ENCODE results near the gene RSPO3. TPM values are rescaled to one million over a fixed set of nuclear protein-coding genes. Genes with fewer than 3 reads are reported as not detected.

RSPO3 gene
- total RNA-seq, 3 donors from 2014 or later (not counting 1 experiment from before 2014, with no cell fraction given): not detected

DNA sequence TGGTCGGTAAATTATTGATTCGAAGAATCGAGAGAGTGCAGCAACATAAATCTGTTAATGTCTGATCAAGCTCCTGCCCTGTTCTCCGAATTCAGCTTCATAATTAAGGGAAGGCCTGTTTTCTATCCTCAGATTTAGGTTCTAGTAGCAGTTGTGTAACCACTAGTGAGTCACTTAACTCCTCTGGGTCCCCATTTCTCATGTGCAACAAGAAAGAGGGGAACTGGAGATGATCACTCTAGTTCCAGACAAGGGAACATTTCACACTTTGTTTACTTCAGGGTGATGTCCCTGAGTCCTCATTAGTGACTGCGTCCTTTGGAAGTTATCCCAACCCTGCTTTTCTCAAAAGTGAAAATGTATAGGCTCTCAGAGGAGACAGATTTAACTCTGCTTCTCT lies 80.1 kb downstream of the RSPO3 start:
- no peak overlapping the region for H3K4me3 ChIP-seq (ENCODE audit: low read length)
- Mint-ChIP-seq H3K4me1 (no peaks in the 10 kb centered on the region), H3K36me3 (no peaks in the 10 kb centered on the region), H3K4me3 (no peak overlapping the region), H3K27me3 (ENCODE audit: low read depth in 2 of 2) (peaks cover 0 to 9% of the 10 kb centered on the region in 2 donors), H3K27ac (no peak overlapping the region), H3K9me3 (no peaks in the 10 kb centered on the region)
- no peaks in the 10 kb centered on the region for H3K9me3 ChIP-seq (ENCODE audit: control insufficient read depth, insufficient read depth, low read length)
- no peaks in the 10 kb centered on the region for H3K36me3 ChIP-seq (ENCODE audit: control insufficient read depth, insufficient read depth, low read length)
- no peak overlapping the region for H3K27ac ChIP-seq (ENCODE audit: low read length)
- intact Hi-C loops (cut with micrococcal nuclease): no loop called here
- no peak for ATAC-seq
- no peak for DNase-seq
- H3K27me3 ChIP-seq (ENCODE audit: control insufficient read depth, insufficient read depth, low read length): no peaks in the 10 kb centered on the region
- WGBS (ENCODE audit: insufficient coverage): 81% methylated on average over 5 of the region's 5 CpGs
- no peaks in the 10 kb centered on the region for H3K4me1 ChIP-seq (ENCODE audit: control insufficient read depth, insufficient read depth, low read length)
- TF ChIP-seq, protein P1, sequence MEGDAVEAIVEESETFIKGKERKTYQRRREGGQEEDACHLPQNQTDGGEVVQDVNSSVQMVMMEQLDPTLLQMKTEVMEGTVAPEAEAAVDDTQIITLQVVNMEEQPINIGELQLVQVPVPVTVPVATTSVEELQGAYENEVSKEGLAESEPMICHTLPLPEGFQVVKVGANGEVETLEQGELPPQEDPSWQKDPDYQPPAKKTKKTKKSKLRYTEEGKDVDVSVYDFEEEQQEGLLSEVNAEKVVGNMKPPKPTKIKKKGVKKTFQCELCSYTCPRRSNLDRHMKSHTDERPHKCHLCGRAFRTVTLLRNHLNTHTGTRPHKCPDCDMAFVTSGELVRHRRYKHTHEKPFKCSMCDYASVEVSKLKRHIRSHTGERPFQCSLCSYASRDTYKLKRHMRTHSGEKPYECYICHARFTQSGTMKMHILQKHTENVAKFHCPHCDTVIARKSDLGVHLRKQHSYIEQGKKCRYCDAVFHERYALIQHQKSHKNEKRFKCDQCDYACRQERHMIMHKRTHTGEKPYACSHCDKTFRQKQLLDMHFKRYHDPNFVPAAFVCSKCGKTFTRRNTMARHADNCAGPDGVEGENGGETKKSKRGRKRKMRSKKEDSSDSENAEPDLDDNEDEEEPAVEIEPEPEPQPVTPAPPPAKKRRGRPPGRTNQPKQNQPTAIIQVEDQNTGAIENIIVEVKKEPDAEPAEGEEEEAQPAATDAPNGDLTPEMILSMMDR (IDR thresholded peaks at IDR 0.05): no peak

DNA sequence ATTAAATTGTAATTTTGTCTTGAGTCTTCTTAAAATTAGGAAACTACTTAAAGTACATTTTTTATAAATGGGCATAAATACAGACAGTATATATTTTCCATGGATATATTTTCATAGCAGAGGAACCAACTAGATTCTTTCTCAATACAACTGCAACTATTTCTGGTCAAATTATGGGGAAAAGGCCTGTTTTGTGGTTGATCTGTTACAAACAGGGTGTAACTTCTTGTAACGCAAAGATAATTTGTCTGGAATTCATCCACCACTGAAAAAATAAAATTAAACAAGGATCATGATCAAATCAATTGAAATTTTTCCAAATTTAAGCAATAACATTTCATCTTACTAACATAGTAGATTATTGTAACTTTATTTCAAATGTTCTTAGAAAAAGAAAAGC lies 81.0 kb downstream of the RSPO3 start:
- intact Hi-C loops (cut with micrococcal nuclease): no loop called here
- TF ChIP-seq, protein P1 (IDR thresholded peaks at IDR 0.05): no peak
- Mint-ChIP-seq H3K27me3 (ENCODE audit: low read depth in 2 of 2) (peaks cover 0 to 9% of the 10 kb centered on the region in 2 donors), H3K36me3 (no peaks in the 10 kb centered on the region), H3K9me3 (no peaks in the 10 kb centered on the region), H3K27ac (no peak overlapping the region), H3K4me1 (no peaks in the 10 kb centered on the region), H3K4me3 (no peak overlapping the region)
- Histone ChIP-seq H3K27me3 (ENCODE audit: control insufficient read depth, insufficient read depth, low read length) (no peaks in the 10 kb centered on the region), H3K4me3 (ENCODE audit: low read length) (no peak overlapping the region), H3K4me1 (ENCODE audit: control insufficient read depth, insufficient read depth, low read length) (no peaks in the 10 kb centered on the region), H3K27ac (ENCODE audit: low read length) (no peak overlapping the region), H3K9me3 (ENCODE audit: control insufficient read depth, insufficient read depth, low read length) (no peaks in the 10 kb centered on the region), H3K36me3 (ENCODE audit: control insufficient read depth, insufficient read depth, low read length) (no peaks in the 10 kb centered on the region)
- WGBS (ENCODE audit: insufficient coverage): no CpG with 5 or more reads among the region's 1 CpG
- no peak for ATAC-seq
- no peak for DNase-seq

GRCh38 chr6:127200114-127200513 lies 81.6 kb downstream of the RSPO3 start:
- Mint-ChIP-seq H3K36me3 (no peaks in the 10 kb centered on the region), H3K9me3 (no peaks in the 10 kb centered on the region), H3K27ac (no peak overlapping the region), H3K4me3 (no peak overlapping the region), H3K4me1 (no peaks in the 10 kb centered on the region), H3K27me3 (ENCODE audit: low read depth in 2 of 2) (peaks cover 0 to 9% of the 10 kb centered on the region in 2 donors)
- TF ChIP-seq, protein P1 (IDR thresholded peaks at IDR 0.05): no peak
- Histone ChIP-seq H3K9me3 (ENCODE audit: control insufficient read depth, insufficient read depth, low read length) (no peaks in the 10 kb centered on the region), H3K4me3 (ENCODE audit: low read length) (no peak overlapping the region), H3K4me1 (ENCODE audit: control insufficient read depth, insufficient read depth, low read length) (no peaks in the 10 kb centered on the region), H3K27ac (ENCODE audit: low read length) (no peak overlapping the region), H3K27me3 (ENCODE audit: control insufficient read depth, insufficient read depth, low read length) (no peaks in the 10 kb centered on the region), H3K36me3 (ENCODE audit: control insufficient read depth, insufficient read depth, low read length) (no peaks in the 10 kb centered on the region)
- ATAC-seq: no peak
- DNase-seq: no peak
- WGBS (ENCODE audit: insufficient coverage): 88% methylated on average over 8 of the region's 8 CpGs
- intact Hi-C loops (cut with micrococcal nuclease): no loop called here

GRCh38 chr6:127201321-127201720 lies 82.8 kb downstream of the RSPO3 start:
- Mint-ChIP-seq H3K36me3 (no peaks in the 10 kb centered on the region), H3K4me3 (no peak overlapping the region), H3K27me3 (ENCODE audit: low read depth in 2 of 2) (peaks cover 0 to 9% of the 10 kb centered on the region in 2 donors), H3K4me1 (no peaks in the 10 kb centered on the region), H3K9me3 (no peaks in the 10 kb centered on the region), H3K27ac (no peak overlapping the region)
- TF ChIP-seq, protein P1 (IDR thresholded peaks at IDR 0.05): no peak
- no peak overlapping the region for H3K27ac ChIP-seq (ENCODE audit: low read length)
- no peaks in the 10 kb centered on the region for H3K36me3 ChIP-seq (ENCODE audit: control insufficient read depth, insufficient read depth, low read length)
- no peaks in the 10 kb centered on the region for H3K27me3 ChIP-seq (ENCODE audit: control insufficient read depth, insufficient read depth, low read length)
- no peaks in the 10 kb centered on the region for H3K4me1 ChIP-seq (ENCODE audit: control insufficient read depth, insufficient read depth, low read length)
- ATAC-seq (no peak), DNase-seq (no peak)
- WGBS (ENCODE audit: insufficient coverage): 80% methylated on average over 1 of the region's 2 CpGs
- intact Hi-C loops (cut with micrococcal nuclease): no loop called here
- H3K4me3 ChIP-seq (ENCODE audit: low read length): no peak overlapping the region
- H3K9me3 ChIP-seq (ENCODE audit: control insufficient read depth, insufficient read depth, low read length): no peaks in the 10 kb centered on the region

All from natural killer cell (primary cell).